Measurements from ENCODE around the gene EIF3D.

DNA sequence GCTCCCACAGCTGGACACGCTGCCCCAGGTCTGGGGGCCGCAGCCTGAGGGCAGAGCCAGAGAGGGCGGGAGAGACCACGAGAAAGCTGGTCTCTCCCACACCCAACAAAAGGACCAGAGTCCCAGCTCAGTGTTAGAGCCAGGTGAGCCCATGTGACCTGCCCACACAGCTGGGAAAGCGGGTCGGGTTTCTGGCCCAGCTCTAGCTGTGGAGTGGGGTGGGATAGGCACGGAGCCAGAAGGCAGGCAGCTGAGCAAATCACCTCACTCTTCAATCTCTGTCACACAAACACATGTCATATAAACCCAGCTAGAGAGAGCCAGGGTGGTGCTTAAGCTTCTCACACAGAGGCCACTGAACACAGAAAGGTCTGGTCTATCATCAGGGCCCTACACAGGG is 7.8 kb upstream of the EIF3D start:
- no peak for TF ChIP-seq CREB1 (IDR thresholded peaks at IDR 0.05; ENCODE audit: low read depth)
- no peak for TF ChIP-seq TCF12 (IDR thresholded peaks at IDR 0.05; ENCODE audit: low read depth)
- no peak for TF ChIP-seq EP300 (IDR thresholded peaks at IDR 0.05; ENCODE audit: borderline replicate concordance)
- no peak for TF ChIP-seq CEBPB (IDR thresholded peaks at IDR 0.05)
- TF ChIP-seq TAF1 (IDR thresholded peaks at IDR 0.05; ENCODE audit: low read depth): no peak
- no peak for TF ChIP-seq YY1 (IDR thresholded peaks at IDR 0.05; ENCODE audit: low read depth)
- no peak for TF ChIP-seq FOXM1 (IDR thresholded peaks at IDR 0.05; ENCODE audit: borderline replicate concordance, low read depth)
